Activated naive CD4-positive, alpha-beta T cell treated with anti-CD3 and anti-CD28 coated beads for 36 hours (primary cell): ENCODE results near the gene CNGB1. TPM values are rescaled to one million over a fixed set of nuclear protein-coding genes. Genes with fewer than 3 reads are reported as not detected.
"Not testable (repeated sequence)": the region's sequence is repeated elsewhere in the genome, so short reads cannot be mapped to it uniquely, and the experiment has no call there.

ENCODE experiments used
- CTCF ChIA-PET: fragments of 350-600 bp; sonication (Branson Sonifier 250); formaldehyde crosslinking; loops from one replicate; lab custom pipeline; 2021; ENCODE audit warnings: antibody characterized with exemption; lab: Charles Lee
- DNase-seq: peaks from one replicate; pipeline ENCODE4 v3.0.0-alpha.2; 2020
- H3K27ac Mint-ChIP-seq: one replicate; pipeline ENCODE4 v1.8.0; 2021; ENCODE audit warnings: mild to moderate bottlenecking, mixed read lengths
- H3K27me3 Mint-ChIP-seq: one replicate; pipeline ENCODE4 v1.8.0; 2021; ENCODE audit warnings: low read depth, mixed read lengths
- H3K36me3 Mint-ChIP-seq: one replicate; pipeline ENCODE4 v1.8.0; 2021; ENCODE audit warnings: low read depth, mixed read lengths
- H3K4me1 Mint-ChIP-seq: one replicate; pipeline ENCODE4 v1.8.0; 2021; ENCODE audit warnings: low read depth, mixed read lengths
- H3K4me3 Mint-ChIP-seq: one replicate; pipeline ENCODE4 v1.8.0; 2021; ENCODE audit warnings: mild to moderate bottlenecking, moderate library complexity, mixed read lengths
- H3K9me3 Mint-ChIP-seq: one replicate; pipeline ENCODE4 v1.8.0; 2021; ENCODE audit warnings: mixed read lengths
- intact Hi-C: fragments of 100-400 bp; cut with micrococcal nuclease; formaldehyde crosslinking; loops from one replicate; pipeline ENCODE4 v1.15.1; 2023
- total RNA-seq, 2 experiments: library from RNA; stranded (reverse); gene quantifications; one replicate each; pipeline ENCODE4 v1.2.3, GENCODE V29; 2021

The CNGB1 gene
- total RNA-seq, 2 experiments from 2014 or later, result not detected

DNA sequence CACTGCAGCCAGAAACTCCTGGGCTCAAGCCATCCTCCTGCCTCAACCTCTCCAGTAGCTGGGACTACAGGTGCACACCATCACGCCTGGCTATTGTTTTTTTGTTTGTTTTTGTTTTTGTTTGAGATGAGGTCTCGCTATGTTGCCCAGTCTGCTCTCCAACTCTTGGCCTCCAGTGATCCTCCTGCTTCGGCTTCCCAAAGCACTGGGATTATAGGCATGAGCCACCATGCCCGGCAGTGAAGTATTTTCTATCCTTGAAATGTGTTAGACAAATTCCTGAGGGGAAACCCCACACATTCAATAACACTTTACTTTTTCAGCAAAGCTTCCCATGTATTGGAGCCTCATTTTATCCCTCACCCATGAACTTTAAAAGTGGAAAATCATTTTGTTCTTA is 87.4 kb downstream of the CNGB1 start:
- DNase-seq, result no peak
- H3K36me3 Mint-ChIP-seq, result no peaks in the 10 kb centered on the region
- H3K4me1 Mint-ChIP-seq, result peaks cover 4% of the 10 kb centered on the region
- no peak overlapping the region for H3K27ac Mint-ChIP-seq
- H3K27me3 Mint-ChIP-seq, result peaks cover 22% of the 10 kb centered on the region
- CTCF ChIA-PET, result interaction anchor here (1.2 kb wide), 1 partner anchor 16 kb away, joined by 5 read pairs; no protein-coding TSS in a partner anchor
- H3K4me3 Mint-ChIP-seq, result no peak overlapping the region
- intact Hi-C loops, result no loop called here
- no peaks in the 10 kb centered on the region for H3K9me3 Mint-ChIP-seq

DNA sequence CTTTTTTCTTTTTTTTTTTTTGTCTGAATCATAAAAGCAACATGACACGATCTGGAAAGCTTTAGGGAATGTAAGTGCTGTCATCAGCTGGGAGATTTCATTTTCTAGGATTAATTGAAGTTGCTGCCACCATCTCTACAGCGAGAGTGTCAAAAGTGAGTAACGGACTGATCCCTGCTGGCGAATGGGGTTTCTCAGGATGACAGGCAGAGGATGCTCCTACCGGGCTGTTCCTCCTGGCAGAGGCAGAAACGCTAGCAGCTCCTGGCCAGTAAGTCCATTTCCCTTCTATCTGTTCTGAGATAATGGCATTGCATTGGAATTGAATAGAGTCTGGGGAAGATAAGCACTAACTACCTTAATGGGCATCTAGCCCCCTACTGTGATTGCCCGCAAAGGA is 88.1 kb downstream of the CNGB1 start:
- Mint-ChIP-seq H3K27me3 (peaks cover 22% of the 10 kb centered on the region), H3K4me3 (no peak overlapping the region), H3K4me1 (peaks cover 4% of the 10 kb centered on the region), H3K9me3 (no peaks in the 10 kb centered on the region), H3K36me3 (no peaks in the 10 kb centered on the region), H3K27ac (no peak overlapping the region)
- intact Hi-C loops, result no loop called here
- CTCF ChIA-PET, result interaction anchor here (0.7 to 1.2 kb wide), 2 partner anchors 17 to 330 kb away, joined by 4 to 5 read pairs; no protein-coding TSS in a partner anchor
- no peak for DNase-seq

DNA sequence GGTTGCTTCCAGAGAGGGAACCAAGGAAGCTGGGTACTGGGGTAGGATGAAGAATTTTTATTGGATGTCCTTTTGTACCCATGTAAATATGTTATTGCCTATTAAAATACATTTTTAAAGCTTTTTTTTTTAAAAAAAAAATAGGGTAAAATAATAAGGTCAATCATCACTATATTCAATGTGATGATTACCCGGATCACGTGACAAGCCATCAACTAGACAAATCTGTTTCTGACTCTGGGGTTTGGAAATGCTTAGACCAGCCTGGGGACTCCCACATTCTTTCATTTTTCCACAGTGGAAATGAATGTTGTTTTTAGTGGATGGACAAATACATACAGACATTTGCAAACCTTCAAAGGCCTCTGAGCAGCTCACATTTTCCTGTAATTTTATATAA is 88.7 kb downstream of the CNGB1 start:
- Mint-ChIP-seq H3K9me3 (no peaks in the 10 kb centered on the region), H3K36me3 (no peaks in the 10 kb centered on the region), H3K27me3 (peaks cover 22% of the 10 kb centered on the region), H3K4me3 (no peak overlapping the region), H3K4me1 (peaks cover 4% of the 10 kb centered on the region), H3K27ac (no peak overlapping the region)
- intact Hi-C loops, result no loop called here
- CTCF ChIA-PET, result interaction anchor here (0.7 to 1.2 kb wide), 2 partner anchors 17 to 20 kb away, joined by 3 to 5 read pairs; no protein-coding TSS in a partner anchor
- DNase-seq, result no peak

DNA sequence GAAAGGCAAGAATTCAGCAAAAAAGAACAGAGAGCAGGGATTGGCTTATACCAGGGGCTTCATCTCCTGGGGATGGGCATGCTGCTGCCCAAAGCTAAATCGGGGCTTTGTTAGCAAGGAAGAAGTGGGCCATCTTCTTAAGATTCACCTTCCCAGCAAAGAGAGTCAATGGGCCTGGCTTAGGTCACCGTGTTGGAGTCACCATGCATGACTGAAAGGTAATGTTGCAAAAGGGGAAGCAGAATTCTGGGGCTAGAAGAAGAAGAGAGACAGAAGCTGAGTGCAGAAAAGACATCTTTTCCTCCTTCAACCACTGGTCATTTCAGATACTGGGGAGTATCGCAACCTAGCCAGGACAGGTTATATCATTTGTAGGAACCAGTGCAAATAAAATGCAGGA is 92.3 kb downstream of the CNGB1 start:
- CTCF ChIA-PET, result interaction anchor here (1.0 to 1.2 kb wide), 3 partner anchors 20 to 79 kb away, joined by 3 read pairs; no protein-coding TSS in a partner anchor
- no peaks in the 10 kb centered on the region for H3K36me3 Mint-ChIP-seq
- H3K4me1 Mint-ChIP-seq, result no peaks in the 10 kb centered on the region
- intact Hi-C loops, result no loop called here
- no peak for DNase-seq
- H3K27me3 Mint-ChIP-seq, result peaks cover 4% of the 10 kb centered on the region
- H3K9me3 Mint-ChIP-seq, result no peaks in the 10 kb centered on the region
- H3K27ac Mint-ChIP-seq, result no peak overlapping the region
- no peak overlapping the region for H3K4me3 Mint-ChIP-seq

DNA sequence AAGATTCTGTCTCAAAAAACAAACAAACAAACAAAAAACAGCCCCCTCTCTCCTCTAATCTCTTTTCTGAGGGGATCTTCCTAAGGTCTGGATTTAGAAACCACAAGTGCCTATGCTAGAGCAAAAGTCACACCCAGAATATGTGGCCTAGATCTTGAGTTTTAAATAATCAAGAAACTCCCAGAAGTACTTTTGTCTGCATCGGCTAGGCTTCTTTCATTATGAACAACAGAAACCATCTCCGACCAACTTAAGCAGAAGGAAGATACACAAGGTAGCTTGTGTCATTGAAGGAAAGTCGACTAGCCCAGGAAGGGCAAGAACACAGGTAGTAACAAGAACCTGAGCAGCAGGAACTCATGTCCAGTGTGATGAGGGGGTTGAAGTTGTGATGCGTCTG is 94.7 kb downstream of the CNGB1 start:
- intact Hi-C loops, result no loop called here
- Mint-ChIP-seq H3K9me3 (no peaks in the 10 kb centered on the region), H3K4me1 (peaks cover 5% of the 10 kb centered on the region), H3K27me3 (peaks cover 2% of the 10 kb centered on the region), H3K36me3 (no peaks in the 10 kb centered on the region), H3K4me3 (no peak overlapping the region), H3K27ac (no peak overlapping the region)
- DNase-seq, result no peak
- CTCF ChIA-PET, result no interaction called here

DNA sequence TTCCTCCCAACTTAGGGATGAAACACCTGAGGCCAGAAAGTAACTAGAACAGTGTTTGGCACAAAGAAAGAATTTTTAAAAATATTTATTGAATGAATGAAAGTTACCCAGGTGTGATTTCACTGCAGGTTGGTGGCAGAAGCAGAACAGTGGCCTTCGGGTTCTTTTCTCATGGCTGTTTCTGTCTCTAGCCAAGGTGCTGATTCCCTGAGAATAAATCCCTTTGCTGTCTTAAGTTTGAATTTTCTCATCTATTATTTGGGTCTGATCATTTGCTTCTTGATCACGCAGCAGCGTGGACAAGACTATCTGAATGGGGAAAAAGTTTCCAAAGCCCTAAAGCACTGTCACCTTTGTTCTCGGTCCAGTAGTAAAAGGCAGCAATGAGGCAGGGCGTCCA is 95.6 kb downstream of the CNGB1 start:
- H3K27ac Mint-ChIP-seq, result no peak overlapping the region
- CTCF ChIA-PET, result no interaction called here
- H3K36me3 Mint-ChIP-seq, result no peaks in the 10 kb centered on the region
- H3K27me3 Mint-ChIP-seq, result peaks cover 2% of the 10 kb centered on the region
- H3K4me1 Mint-ChIP-seq, result peaks cover 5% of the 10 kb centered on the region
- no peak for DNase-seq
- intact Hi-C loops, result no loop called here
- no peak overlapping the region for H3K4me3 Mint-ChIP-seq
- no peaks in the 10 kb centered on the region for H3K9me3 Mint-ChIP-seq

DNA sequence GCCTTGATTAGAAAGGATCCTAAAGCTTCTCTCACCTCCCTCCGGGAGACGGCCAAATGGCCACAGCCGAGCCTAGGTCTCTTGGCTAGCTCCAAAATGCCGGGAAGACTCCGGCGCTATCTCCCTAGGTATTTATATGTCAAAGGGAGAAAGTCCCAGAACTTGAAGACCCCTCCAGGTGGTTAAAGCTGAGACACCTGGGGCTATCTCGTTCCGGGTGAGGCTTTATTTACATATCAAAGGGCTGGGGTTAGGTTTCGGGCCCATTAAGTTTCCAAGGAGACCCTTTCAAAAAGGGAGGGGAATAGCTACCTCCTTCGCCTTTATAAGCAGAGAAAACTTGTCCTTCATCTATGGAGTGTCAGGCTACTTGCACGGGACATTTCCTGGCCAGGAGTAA is 97.7 kb downstream of the CNGB1 start:
- peaks cover 5% of the 10 kb centered on the region for H3K4me1 Mint-ChIP-seq
- no peak for DNase-seq
- H3K27me3 Mint-ChIP-seq, result peaks cover 2% of the 10 kb centered on the region
- intact Hi-C loops, result loop anchor here (5.0 kb wide), 1 partner anchor 281 kb away; no protein-coding TSS in a partner anchor
- no peaks in the 10 kb centered on the region for H3K36me3 Mint-ChIP-seq
- H3K27ac Mint-ChIP-seq, result no peak overlapping the region
- H3K9me3 Mint-ChIP-seq, result no peaks in the 10 kb centered on the region
- CTCF ChIA-PET, result interaction anchor here (0.7 kb wide), 1 partner anchor 269 kb away, joined by 3 read pairs; no protein-coding TSS in a partner anchor
- H3K4me3 Mint-ChIP-seq, result no peak overlapping the region

DNA sequence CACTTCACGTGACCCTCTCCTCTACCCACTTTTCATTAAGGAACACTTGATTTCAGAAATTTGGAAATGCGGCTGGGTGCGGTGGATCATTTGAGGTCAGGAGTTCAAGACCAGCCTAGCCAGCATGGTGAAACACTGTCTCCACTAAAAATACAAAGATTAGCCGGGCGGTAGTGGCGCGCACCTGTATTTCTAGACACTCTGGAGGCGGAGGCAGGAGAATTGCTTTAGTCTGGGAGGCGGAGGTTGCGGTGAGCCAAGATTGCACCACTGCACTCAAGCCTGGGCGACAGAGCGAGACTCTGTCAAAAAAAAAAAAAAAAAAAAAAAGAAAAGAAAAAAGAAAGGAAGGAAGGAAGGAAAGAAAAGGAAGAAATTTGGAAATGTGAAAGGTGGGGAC is 98.2 kb downstream of the CNGB1 start:
- not testable (repeated sequence) for DNase-seq, H3K4me3 Mint-ChIP-seq, H3K4me1 Mint-ChIP-seq, H3K27me3 Mint-ChIP-seq, H3K27ac Mint-ChIP-seq, H3K36me3 Mint-ChIP-seq, H3K9me3 Mint-ChIP-seq
- CTCF ChIA-PET, result interaction anchor here (0.7 kb wide), 1 partner anchor 268 kb away, joined by 3 read pairs; no protein-coding TSS in a partner anchor
- intact Hi-C loops, result loop anchor here (5.0 kb wide), 1 partner anchor 280 kb away; no protein-coding TSS in a partner anchor

DNA sequence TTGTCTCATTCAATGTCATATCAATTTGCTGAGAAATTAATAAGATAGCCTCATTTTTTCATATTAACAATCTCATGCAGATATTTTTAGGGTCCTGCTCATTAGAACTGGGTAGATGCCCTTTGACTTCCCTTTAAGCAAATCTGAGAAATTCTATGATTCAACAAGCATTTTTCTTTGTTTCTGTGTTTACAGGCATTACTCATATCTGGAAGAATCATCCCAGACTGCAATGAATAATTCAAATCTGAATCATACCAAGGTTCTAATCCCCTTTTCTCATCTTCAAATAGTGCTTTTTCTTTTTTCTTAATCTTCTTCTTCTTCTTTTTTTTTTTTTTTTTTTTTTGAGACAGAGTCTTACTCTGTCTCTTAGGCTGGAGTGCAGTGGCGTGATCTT is 99.5 kb downstream of the CNGB1 start:
- intact Hi-C loops, result loop anchor here (2.0 to 5.0 kb wide), 2 partner anchors 61 to 279 kb away; no protein-coding TSS in a partner anchor
- H3K36me3 Mint-ChIP-seq, result no peaks in the 10 kb centered on the region
- CTCF ChIA-PET, result interaction anchor here (0.6 to 1.2 kb wide), 3 partner anchors 28 to 295 kb away, joined by 3 read pairs; no protein-coding TSS in a partner anchor

DNA sequence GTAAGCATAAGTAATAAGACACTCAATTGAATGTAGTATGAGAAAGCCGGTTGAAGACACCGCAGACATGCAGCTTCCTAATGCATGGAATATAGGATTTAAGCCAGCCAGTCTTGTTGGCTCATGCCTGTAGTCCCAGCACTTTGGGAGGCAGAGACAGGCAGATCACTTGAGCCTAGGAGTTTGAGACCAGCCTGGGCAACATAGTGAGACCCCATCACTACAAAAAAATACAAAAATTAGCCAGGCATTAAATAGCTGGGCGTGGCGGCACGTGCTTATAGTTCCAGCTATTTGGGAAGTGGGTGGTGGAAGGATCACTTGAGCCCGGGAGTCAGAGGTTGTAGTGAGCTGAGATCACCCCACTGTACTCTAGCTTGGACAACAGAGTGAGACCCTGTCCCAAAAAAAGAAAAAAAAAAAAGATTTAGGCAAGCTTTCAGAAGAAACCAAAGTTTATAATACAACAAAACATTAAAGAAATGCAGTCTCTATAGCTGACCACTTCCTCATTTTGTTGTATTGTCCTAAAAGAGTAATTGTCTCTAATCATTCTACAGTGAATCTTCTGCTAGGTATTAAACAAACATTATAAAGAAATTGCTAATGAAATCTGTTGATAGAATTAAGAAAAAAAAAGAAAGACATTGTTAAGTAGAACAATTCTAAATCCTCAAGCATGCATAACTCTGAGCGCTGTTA is 100.0 kb downstream of the CNGB1 start:
- no peak overlapping the region for H3K27ac Mint-ChIP-seq
- CTCF ChIA-PET, result interaction anchor here (0.6 to 1.2 kb wide), 2 partner anchors 29 to 295 kb away, joined by 3 read pairs; no protein-coding TSS in a partner anchor
- H3K27me3 Mint-ChIP-seq, result peaks cover 2% of the 10 kb centered on the region
- H3K36me3 Mint-ChIP-seq, result no peaks in the 10 kb centered on the region
- intact Hi-C loops, result loop anchor here (2.0 to 5.0 kb wide), 2 partner anchors 60 to 279 kb away; no protein-coding TSS in a partner anchor
- no peak overlapping the region for H3K4me3 Mint-ChIP-seq
- H3K9me3 Mint-ChIP-seq, result no peaks in the 10 kb centered on the region
- DNase-seq, result no peak
- H3K4me1 Mint-ChIP-seq, result peaks cover 5% of the 10 kb centered on the region

More for the DNA sequence above, 99.5 kb downstream of the CNGB1 start:
- Mint-ChIP-seq H3K4me1 (peaks cover 5% of the 10 kb centered on the region), H3K9me3 (no peaks in the 10 kb centered on the region), H3K27ac (no peak overlapping the region), H3K4me3 (no peak overlapping the region), H3K27me3 (peaks cover 2% of the 10 kb centered on the region)
- DNase-seq, result no peak

DNA sequence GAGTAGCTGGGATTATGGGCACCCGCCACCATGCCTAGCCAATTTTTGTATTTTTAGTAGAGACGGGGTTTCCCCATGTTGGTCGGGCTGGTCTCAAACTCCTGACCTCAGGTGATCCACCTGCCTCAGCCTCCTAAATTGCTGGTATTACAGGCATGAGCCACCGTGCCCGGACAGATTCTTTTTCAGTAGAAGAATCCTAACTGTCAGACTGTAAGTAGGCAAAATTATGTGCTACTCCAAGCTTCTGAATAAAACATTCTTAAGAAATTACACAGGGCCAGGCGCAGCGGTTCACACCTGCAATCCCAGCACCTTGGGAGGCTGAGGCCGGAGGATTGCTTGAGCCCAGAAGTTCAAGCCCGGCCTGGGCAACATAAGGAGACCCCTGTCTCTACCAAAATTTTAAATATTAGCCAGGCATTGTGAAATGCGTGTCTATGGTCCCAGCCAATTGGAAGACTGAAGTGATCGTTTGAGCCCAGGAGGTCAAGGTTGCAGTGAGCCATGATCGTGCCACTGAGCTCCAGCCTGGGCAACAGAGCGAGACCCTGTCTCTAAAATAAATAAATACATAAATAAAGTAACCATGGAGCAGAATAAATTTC is 101.9 kb downstream of the CNGB1 start:
- intact Hi-C loops, result no loop called here
- Mint-ChIP-seq H3K27ac (no peak overlapping the region), H3K4me3 (no peak overlapping the region), H3K4me1 (peaks cover 5% of the 10 kb centered on the region), H3K9me3 (no peaks in the 10 kb centered on the region), H3K36me3 (no peaks in the 10 kb centered on the region), H3K27me3 (peaks cover 2% of the 10 kb centered on the region)
- no peak for DNase-seq
- CTCF ChIA-PET, result no interaction called here

DNA sequence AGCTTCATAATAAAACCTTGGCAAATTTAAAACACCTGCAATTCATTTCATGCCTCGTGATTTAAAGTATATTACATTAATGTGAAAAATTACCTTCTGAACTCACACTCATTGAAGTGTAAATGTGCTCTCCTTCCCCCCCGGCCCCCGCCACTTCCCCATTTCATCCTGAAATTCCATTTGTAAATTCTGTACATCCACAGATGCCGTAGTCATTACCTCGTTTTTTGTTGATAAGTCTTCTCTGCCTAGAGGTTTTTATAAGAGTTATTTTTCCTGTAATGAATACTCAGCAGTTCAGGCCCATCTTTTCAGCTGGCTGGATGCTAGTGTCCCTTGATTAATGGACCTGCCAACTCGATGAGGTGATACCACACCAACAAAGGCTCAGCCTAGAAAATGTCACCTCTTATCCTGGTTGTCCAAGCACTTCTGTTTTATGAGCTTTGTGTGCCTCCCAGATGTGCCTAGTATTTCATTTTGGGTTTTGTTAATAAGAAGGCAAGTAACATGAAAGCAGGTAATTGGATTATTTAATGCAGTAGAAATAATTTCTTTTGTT is 103.8 kb downstream of the CNGB1 start:
- H3K36me3 Mint-ChIP-seq, result no peaks in the 10 kb centered on the region
- H3K4me3 Mint-ChIP-seq, result no peak overlapping the region
- H3K4me1 Mint-ChIP-seq, result peaks cover 4% of the 10 kb centered on the region
- H3K27me3 Mint-ChIP-seq, result peaks cover 11% of the 10 kb centered on the region
- intact Hi-C loops, result no loop called here
- DNase-seq, result no peak
- H3K27ac Mint-ChIP-seq, result no peak overlapping the region
- H3K9me3 Mint-ChIP-seq, result no peaks in the 10 kb centered on the region
- CTCF ChIA-PET, result interaction anchor here (0.5 kb wide), 1 partner anchor 56 kb away, joined by 3 read pairs; no protein-coding TSS in a partner anchor
